GM19328 (cell line): ENCODE measurements around the gene LYPD6.
"Not testable (repeated sequence)": the region's sequence is repeated elsewhere in the genome, so short reads cannot be mapped to it uniquely, and the experiment has no call there.

Experiments
- ATAC-seq: cut with Tn5 transposase; IDR thresholded peaks from one replicate; pipeline ENCODE4 v1.9.1; 2021; ENCODE audit warnings: mild to moderate bottlenecking, moderate library complexity; ENCODE audit not compliant: unreplicated experiment

Gene LYPD6, protein sequence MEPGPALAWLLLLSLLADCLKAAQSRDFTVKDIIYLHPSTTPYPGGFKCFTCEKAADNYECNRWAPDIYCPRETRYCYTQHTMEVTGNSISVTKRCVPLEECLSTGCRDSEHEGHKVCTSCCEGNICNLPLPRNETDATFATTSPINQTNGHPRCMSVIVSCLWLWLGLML

GRCh38 chr2:149330127-149331022, at the start of gene LYPD6:
Gene LYPD6, plus strand, starts transcription at chr2:149330587. Its CDS starts 107,122 bp downstream, at chr2:149437709.
- peak; percentile 73 for ATAC-seq

DNA sequence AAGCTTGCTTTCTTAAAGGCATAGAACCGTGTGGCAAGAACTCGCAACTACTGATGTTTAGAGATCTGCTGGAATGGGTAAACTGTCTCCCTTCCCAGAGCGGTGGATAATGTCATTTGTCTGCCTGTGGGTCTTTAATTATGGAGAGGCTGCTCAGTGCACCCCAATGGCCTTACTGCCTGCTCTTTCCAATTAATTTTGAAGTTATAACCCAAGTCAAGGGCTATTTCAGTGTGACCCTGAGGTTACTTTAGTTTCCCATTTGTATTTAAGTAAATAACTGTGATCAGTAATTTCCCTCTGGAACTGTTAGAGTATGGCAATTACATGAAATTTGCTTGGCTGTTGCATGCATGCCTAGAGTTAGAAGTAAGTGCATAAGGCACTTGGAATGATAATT, 48.9 kb upstream of the LYPD6 start:
- ATAC-seq, result no peak

GRCh38 chr2:149290662-149291061, 39.7 kb upstream of the LYPD6 start:
- no peak for ATAC-seq

GRCh38 chr2:149291881-149292280, 38.5 kb upstream of the LYPD6 start:
- ATAC-seq, result no peak

DNA sequence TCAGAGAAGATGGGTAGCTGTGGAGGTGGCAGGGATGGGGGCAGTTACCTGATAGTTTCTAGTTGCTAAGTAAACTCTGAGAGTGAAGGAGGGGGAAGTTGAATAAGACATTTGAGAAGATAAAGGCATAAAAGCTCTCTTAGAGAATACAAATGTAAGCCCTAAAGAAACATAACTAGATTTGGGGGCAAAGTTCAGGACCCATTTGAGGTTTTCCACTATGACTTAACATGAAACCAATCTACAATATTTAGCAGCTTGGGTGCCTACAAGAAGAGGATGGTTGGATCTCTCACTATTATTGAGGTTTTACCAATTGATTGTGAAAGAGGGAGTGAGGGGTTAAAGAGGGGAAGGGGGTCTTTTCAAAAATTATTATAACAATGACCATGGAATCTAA, 34.4 kb upstream of the LYPD6 start:
- no peak for ATAC-seq

GRCh38 chr2:149307014-149307413, 23.4 kb upstream of the LYPD6 start:
- ATAC-seq, result no peak

- no peak for ATAC-seq
Observed at GRCh38 chr2:149310349-149310748, 20.0 kb upstream of the LYPD6 start.

- no peak for ATAC-seq
Observed at GRCh38 chr2:149312039-149312438, 18.3 kb upstream of the LYPD6 start.

DNA sequence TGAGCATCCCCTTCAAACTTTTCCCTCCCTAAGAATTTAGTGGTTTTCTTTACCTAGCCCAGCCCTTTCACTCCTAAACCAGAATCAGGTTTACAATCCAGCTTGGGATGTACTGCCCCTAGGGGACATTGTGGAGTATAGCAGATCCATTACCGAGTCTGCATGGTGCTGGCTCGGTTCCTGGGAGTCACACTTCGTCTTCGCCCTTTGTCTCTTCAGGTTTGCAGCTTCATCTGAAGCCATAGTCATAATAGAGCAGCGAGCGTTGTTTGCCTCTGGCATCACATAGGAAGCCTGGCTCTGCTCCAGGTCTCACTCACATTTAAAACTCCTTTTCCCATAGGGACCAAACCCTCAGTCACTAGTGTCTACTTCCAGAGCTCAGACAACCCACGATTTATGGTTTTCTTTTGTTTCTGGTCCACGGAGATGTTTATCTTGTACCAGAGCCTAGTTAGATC, 16.8 kb upstream of the LYPD6 start:
- ATAC-seq, result peak; percentile 88

GRCh38 chr2:149314687-149315086, 15.7 kb upstream of the LYPD6 start:
- no peak for ATAC-seq

DNA sequence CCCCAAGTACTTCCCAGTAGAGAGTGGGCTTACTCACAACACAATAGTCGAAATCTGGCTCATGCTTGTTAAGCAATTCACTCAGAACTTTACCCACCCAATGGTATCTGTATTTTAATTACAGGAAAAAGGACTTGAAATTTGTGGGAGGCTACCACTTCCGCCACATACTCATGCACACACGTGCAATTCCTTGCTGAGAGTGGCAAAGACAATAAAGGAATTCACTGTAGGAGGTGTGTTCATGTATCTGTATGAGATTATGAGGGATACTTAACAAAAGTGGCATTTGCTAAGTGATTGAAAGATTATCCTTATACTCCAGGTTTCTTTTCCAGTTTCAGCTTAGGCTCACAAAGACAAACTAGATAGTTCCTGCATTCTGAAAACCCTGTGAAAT, 14.9 kb upstream of the LYPD6 start:
- no peak for ATAC-seq

DNA sequence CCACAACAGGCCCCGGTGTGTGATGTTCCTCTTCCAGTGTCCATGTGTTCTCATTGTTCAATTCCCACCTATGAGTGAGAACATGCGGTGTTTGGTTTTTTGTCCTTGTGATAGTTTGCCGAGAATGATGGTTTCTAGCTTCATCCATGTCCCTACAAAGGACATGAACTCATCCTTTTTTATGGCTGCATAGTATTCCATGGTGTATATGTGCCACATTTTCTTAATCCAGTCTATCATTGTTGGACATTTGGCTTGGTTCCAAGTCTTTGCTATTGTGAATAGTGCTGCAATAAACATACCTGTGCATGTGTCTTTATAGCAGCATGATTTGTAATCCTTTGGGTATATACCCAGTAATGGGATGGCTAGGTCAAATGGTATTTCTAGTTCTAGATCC, 11.8 kb upstream of the LYPD6 start:
- ATAC-seq, result not testable (repeated sequence)

DNA sequence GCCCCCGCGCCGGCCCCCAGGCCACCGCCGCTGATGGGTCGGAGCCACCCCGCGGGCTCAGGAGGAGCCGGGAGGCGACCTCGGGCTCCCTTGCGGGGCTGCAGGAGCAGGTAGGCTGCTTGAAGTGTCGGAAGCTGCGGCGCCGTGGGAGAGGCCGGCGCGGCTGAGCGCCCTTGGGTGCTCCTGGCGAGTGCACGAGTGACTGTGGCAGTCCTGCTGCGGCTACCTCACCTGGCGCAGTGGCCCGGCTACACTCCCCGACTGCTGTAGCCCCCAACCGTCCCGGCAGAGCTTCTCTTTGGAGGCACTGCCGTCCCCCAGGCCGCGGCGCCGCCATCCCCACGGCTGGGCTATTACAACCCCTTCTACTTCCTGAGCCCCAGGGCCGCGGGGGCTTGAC, 10.0 kb upstream of the LYPD6 start:
- no peak for ATAC-seq

- no peak for ATAC-seq
Observed at GRCh38 chr2:149329068-149329467, 1.3 kb upstream of the LYPD6 start.

GRCh38 chr2:149329489-149330126, 779 bp upstream of the LYPD6 start:
- ATAC-seq, result peak; percentile 15

- no peak for ATAC-seq
Observed at GRCh38 chr2:149331023-149331400, 625 bp downstream of the LYPD6 start.

DNA sequence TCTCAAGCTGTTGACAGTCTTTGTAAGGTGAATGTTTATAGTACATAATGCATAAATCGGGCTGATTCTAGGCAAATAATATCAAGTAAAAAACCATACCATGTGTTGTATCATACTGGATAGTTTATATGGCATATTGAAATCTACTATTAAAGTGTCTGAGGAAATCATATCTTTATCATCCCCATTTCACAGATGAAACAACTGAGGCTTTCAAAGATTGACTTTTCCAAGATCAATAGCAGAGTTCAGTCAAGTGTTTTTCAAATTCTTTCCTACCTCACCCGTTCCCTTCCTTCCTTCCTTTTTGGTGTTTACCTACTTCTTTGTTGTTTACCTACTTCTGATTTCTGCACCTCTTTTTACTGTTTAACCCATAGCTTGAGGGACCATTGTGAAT, 2.0 kb downstream of the LYPD6 start:
- no peak for ATAC-seq

- no peak for ATAC-seq
Observed at GRCh38 chr2:149333636-149334035, 3.2 kb downstream of the LYPD6 start.

DNA sequence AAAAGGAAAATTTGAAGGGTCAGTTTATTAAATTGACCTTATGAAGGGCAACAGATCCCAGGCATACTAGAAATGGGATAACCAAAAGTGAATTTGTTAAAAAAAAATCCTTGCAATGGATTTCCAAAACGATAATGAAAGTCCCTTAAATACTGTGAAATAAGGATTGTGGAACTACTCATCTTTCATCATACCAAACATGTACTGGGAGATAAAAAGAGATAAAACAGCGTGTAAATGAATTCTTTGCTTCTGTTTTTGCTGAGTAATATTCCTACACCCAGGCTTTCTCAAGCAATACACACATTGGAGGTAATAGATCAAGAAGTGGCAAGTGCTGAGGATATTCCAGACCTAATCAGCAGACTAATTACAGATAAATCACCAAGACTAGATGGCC, 3.8 kb downstream of the LYPD6 start:
- no peak for ATAC-seq

- ATAC-seq, result no peak
Observed at GRCh38 chr2:149339324-149339723, 8.9 kb downstream of the LYPD6 start.

DNA sequence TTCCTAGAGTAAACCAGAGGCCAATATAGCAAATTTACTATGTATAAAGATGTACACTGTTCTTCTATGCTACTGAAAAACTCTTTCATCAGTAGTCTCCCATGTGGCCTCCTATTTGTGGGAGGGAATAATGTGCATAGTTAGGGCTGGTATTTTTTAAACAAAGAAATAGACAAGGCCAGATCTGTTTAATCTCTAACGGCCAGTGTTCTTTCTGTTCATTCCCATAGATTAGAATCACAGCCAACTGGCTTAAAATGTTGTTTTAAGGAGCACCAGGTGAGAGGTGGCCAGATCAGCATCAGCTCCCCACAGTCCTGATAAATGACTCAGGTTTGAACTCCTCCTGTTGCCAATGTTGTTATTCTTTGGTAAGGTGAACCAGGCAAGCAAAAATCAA, 12.1 kb downstream of the LYPD6 start:
- ATAC-seq, result no peak

GRCh38 chr2:149344105-149344504, 13.7 kb downstream of the LYPD6 start:
- no peak for ATAC-seq
